GM12878 (cell line): ENCODE measurements around the gene DNAJC12. TPM values are rescaled to one million over a fixed set of nuclear protein-coding genes. Genes with fewer than 3 reads are reported as not detected.

ENCODE experiments used
- JUNB ChIP-seq: IDR thresholded peaks from 2 replicates; pipeline ENCODE4 v1.6.1; 2016; ENCODE audit warnings: antibody characterized with exemption, mild to moderate bottlenecking
- SIX5 ChIP-seq: IDR thresholded peaks from 2 replicates; pipeline ENCODE4 v1.6.1; 2011; ENCODE audit warnings: mild to moderate bottlenecking, low read depth, low read length, moderate library complexity; ENCODE audit not compliant: severe bottlenecking
- polyA plus RNA-seq, 11 experiments: library from polyadenylated mRNA; depleted of rRNA in 4 of 11; unstranded in 6 of 11; stranded (reverse) in 5 of 11; fragments of >200 nt; fragmentation: Nextera tagmentation in 4 of 11; fragmentation: Illumina TruSeq in 1 of 11; extraction: Ambion mirVana in 4 of 11; extraction: Trizol in 1 of 11; gene quantifications; 1 replicate in 1 of 11; 2 replicates in 10 of 11; pipeline versions ENCODE4 v1.2.1 to v1.2.3, GENCODE V29; 2011 to 2016; ENCODE audit warnings: inconsistent platforms in 2 of 11, missing spikeins in 2 of 11, low read depth in 1 of 11
- total RNA-seq, 4 experiments: library from RNA; depleted of rRNA in 3 of 4; stranded (reverse); fragments of >200 nt in 3 of 4; fragmentation: Illumina TruSeq in 1 of 4; extraction: Trizol in 1 of 4; gene quantifications; 2 replicates each; pipeline versions ENCODE4 v1.2.1 to v1.2.3, GENCODE V29; 2013 to 2021
- TF ChIP-seq, protein P1 (sequence below): fragments of 450-650 bp; IDR thresholded peaks from 2 replicates; pipeline ENCODE4 v1.6.1; 2016; ENCODE audit warnings: mild to moderate bottlenecking, moderate library complexity, borderline replicate concordance
- TF ChIP-seq, protein P2 (sequence below): IDR thresholded peaks from 2 replicates; pipeline ENCODE4 v1.6.1; 2012; ENCODE audit warnings: low read depth, low read length, improper control_type of control experiment
- TF ChIP-seq, protein P3 (sequence below): IDR thresholded peaks from 2 replicates; pipeline ENCODE4 v1.6.1; 2011; ENCODE audit warnings: low read depth, low read length, improper control_type of control experiment, borderline replicate concordance

Gene DNAJC12
- total and polyA plus RNA-seq, 10 of the 15 experiments (the other 5 are each of a cell fraction or from before 2014, with no cell fraction given), result 1.1 to 4.5 (median 3.0) TPM

DNA sequence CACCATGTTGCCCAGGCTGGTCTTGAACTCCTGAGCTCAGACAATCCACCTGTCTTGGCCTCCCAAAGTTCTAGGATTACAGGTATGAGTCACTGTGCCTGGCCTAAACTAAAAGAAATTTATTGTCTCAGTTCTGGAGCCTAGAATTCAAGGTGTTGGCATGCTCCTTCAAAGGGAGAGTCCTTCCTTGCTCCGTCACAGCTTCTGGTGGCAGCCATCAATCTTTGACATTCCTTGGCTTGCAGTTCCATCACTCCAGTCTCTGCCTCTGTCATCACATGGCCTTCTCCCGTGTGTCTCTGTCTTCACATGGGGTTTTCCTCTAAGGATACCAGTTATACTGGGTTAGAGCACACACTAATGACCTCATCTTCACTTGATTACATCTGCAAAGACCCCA lies 55.5 kb downstream of the DNAJC12 start (continued):
- TF ChIP-seq, protein P1, sequence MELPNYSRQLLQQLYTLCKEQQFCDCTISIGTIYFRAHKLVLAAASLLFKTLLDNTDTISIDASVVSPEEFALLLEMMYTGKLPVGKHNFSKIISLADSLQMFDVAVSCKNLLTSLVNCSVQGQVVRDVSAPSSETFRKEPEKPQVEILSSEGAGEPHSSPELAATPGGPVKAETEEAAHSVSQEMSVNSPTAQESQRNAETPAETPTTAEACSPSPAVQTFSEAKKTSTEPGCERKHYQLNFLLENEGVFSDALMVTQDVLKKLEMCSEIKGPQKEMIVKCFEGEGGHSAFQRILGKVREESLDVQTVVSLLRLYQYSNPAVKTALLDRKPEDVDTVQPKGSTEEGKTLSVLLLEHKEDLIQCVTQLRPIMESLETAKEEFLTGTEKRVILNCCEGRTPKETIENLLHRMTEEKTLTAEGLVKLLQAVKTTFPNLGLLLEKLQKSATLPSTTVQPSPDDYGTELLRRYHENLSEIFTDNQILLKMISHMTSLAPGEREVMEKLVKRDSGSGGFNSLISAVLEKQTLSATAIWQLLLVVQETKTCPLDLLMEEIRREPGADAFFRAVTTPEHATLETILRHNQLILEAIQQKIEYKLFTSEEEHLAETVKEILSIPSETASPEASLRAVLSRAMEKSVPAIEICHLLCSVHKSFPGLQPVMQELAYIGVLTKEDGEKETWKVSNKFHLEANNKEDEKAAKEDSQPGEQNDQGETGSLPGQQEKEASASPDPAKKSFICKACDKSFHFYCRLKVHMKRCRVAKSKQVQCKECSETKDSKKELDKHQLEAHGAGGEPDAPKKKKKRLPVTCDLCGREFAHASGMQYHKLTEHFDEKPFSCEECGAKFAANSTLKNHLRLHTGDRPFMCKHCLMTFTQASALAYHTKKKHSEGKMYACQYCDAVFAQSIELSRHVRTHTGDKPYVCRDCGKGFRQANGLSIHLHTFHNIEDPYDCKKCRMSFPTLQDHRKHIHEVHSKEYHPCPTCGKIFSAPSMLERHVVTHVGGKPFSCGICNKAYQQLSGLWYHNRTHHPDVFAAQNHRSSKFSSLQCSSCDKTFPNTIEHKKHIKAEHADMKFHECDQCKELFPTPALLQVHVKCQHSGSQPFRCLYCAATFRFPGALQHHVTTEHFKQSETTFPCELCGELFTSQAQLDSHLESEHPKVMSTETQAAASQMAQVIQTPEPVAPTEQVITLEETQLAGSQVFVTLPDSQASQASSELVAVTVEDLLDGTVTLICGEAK, result no peak
- TF ChIP-seq SIX5, result no peak
- TF ChIP-seq, protein P2, sequence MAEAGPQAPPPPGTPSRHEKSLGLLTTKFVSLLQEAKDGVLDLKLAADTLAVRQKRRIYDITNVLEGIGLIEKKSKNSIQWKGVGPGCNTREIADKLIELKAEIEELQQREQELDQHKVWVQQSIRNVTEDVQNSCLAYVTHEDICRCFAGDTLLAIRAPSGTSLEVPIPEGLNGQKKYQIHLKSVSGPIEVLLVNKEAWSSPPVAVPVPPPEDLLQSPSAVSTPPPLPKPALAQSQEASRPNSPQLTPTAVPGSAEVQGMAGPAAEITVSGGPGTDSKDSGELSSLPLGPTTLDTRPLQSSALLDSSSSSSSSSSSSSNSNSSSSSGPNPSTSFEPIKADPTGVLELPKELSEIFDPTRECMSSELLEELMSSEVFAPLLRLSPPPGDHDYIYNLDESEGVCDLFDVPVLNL, result no peak
- TF ChIP-seq, protein P3, sequence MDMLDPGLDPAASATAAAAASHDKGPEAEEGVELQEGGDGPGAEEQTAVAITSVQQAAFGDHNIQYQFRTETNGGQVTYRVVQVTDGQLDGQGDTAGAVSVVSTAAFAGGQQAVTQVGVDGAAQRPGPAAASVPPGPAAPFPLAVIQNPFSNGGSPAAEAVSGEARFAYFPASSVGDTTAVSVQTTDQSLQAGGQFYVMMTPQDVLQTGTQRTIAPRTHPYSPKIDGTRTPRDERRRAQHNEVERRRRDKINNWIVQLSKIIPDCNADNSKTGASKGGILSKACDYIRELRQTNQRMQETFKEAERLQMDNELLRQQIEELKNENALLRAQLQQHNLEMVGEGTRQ, result no peak
- TF ChIP-seq JUNB, result no peak
